Thyroid gland (tissue), 4 donors: Measurements from ENCODE around the gene GLIS2.
A peak's percentile ranks its signal among the peaks of the same experiment; 100 is the strongest.

ENCODE experiments used
- POLR2A ChIP-seq, 2 donors: fragments of 450-650 bp; IDR thresholded peaks; one replicate each; pipeline ENCODE4 v1.6.1; 2017; ENCODE audit warnings: antibody characterized with exemption in 2 of 2, mild to moderate bottlenecking in 2 of 2, moderate library complexity in 1 of 2
- TF ChIP-seq, protein P1 (sequence below), 6 experiments: fragments of 200-600 bp in 3 of 6; fragments of 450-650 bp in 3 of 6; sonication (generic) in 3 of 6; IDR thresholded peaks; one replicate each; pipeline ENCODE4 v1.5.1; 2016 to 2019; ENCODE audit warnings: antibody characterized with exemption in 6 of 6, mild to moderate bottlenecking in 2 of 6, inconsistent platforms in 1 of 6, moderate library complexity in 1 of 6

GRCh38 chr16:4271176-4272113 lies 44.4 kb upstream of the GLIS2 start:
- TF ChIP-seq, protein P1, sequence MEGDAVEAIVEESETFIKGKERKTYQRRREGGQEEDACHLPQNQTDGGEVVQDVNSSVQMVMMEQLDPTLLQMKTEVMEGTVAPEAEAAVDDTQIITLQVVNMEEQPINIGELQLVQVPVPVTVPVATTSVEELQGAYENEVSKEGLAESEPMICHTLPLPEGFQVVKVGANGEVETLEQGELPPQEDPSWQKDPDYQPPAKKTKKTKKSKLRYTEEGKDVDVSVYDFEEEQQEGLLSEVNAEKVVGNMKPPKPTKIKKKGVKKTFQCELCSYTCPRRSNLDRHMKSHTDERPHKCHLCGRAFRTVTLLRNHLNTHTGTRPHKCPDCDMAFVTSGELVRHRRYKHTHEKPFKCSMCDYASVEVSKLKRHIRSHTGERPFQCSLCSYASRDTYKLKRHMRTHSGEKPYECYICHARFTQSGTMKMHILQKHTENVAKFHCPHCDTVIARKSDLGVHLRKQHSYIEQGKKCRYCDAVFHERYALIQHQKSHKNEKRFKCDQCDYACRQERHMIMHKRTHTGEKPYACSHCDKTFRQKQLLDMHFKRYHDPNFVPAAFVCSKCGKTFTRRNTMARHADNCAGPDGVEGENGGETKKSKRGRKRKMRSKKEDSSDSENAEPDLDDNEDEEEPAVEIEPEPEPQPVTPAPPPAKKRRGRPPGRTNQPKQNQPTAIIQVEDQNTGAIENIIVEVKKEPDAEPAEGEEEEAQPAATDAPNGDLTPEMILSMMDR (IDR thresholded peaks at IDR 0.05), result no peak
- TF ChIP-seq POLR2A (IDR thresholded peaks at IDR 0.05), result peak in 1 of 2 donors; percentile 80
